Measurements from ENCODE around the gene ITIH4.

ITIH4 gene

DNA sequence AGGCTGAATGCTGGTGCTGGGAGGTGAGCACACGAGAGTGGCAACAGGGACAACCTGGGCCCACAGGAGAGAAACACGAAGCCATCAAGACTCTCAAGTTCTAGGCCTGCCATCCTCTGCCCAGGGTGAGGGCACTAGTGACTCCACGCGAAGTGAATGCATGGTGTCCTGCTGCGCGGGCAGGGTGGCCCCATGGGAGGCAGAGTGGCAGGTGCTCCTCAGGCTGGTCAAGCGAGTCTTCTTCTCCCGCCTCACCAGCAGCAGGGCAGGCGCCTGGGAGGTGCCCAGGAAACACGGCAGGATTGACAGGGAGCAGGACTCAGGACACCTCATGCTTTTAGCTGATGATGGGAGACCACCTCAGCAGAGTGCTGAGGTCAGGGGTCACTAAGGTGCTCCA, 40.0 kb upstream of the ITIH4 start:
- Histone ChIP-seq H3K4me3 (ENCODE audit: low read length in 2 of 2) (no peak overlapping the region), H3K9me3 (ENCODE audit: control insufficient read depth in 2 of 2, low read length in 2 of 2) (no peaks in the 10 kb centered on the region), H3K4me1 (ENCODE audit: control insufficient read depth in 2 of 2, insufficient read depth in 2 of 2, low read length in 2 of 2) (no peaks in the 10 kb centered on the region), H3K9ac (ENCODE audit: low read depth in 1 of 2, low read length in 2 of 2) (no peak overlapping the region), H3K27ac (ENCODE audit: low read depth in 2 of 2, low read length in 2 of 2) (no peak overlapping the region), H3K27me3 (ENCODE audit: control insufficient read depth in 2 of 2, insufficient read depth in 2 of 2, low read length in 2 of 2) (no peaks in the 10 kb centered on the region), H3K36me3 (ENCODE audit: control insufficient read depth in 2 of 2, insufficient read depth in 2 of 2, low read length in 2 of 2) (no peaks in the 10 kb centered on the region)

DNA sequence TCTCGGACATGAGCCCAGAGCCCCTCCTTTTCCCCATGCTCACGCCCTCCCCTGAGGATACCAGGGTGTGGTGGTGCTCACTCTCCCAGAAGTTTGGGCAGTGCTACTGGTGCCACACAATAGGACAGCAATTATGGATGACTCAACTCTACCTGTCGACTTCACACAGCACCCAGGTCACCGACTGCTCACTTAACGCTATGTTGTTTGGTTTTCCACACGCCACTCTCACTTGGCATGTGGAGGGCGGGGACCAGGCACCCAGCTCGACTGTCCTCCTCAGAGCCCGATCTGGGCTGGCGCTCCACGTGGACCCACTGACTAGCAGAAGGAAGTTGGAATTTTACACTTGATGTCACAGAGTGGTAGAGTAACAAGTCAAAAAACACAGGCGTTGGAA, 36.0 kb upstream of the ITIH4 start:
- H3K36me3 ChIP-seq (ENCODE audit: control insufficient read depth in 2 of 2, insufficient read depth in 2 of 2, low read length in 2 of 2): no peaks in the 10 kb centered on the region
- no peaks in the 10 kb centered on the region for H3K9me3 ChIP-seq (ENCODE audit: control insufficient read depth in 2 of 2, low read length in 2 of 2)
- H3K4me1 ChIP-seq (ENCODE audit: control insufficient read depth in 2 of 2, insufficient read depth in 2 of 2, low read length in 2 of 2): no peaks in the 10 kb centered on the region
- H3K27ac ChIP-seq (ENCODE audit: low read depth in 2 of 2, low read length in 2 of 2): no peak overlapping the region
- H3K4me3 ChIP-seq (ENCODE audit: low read length in 2 of 2): no peak overlapping the region
- H3K27me3 ChIP-seq (ENCODE audit: control insufficient read depth in 2 of 2, insufficient read depth in 2 of 2, low read length in 2 of 2): no peaks in the 10 kb centered on the region
- H3K9ac ChIP-seq (ENCODE audit: low read depth in 1 of 2, low read length in 2 of 2): no peak overlapping the region

DNA sequence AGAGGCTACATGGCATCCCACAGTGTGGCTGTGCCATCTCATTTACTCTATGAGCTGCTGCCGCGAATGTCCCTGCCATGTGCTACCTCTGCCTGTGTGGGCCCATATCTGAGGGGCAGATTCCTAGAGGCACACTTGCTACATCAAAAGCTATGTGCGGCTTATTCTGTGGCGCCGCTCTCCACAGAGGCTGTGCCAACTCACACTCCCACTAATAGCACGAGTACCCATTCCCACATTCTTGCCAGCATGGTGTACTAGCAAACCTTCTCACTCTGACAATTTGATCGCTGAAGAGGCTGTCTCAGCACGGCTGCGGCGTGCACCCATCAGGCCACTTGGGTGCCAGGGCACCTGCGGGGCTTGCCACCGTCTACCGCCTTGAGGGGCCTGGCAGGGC, 35.5 kb upstream of the ITIH4 start:
- Histone ChIP-seq H3K36me3 (ENCODE audit: control insufficient read depth in 2 of 2, insufficient read depth in 2 of 2, low read length in 2 of 2) (no peaks in the 10 kb centered on the region), H3K9me3 (ENCODE audit: control insufficient read depth in 2 of 2, low read length in 2 of 2) (no peaks in the 10 kb centered on the region), H3K4me1 (ENCODE audit: control insufficient read depth in 2 of 2, insufficient read depth in 2 of 2, low read length in 2 of 2) (no peaks in the 10 kb centered on the region), H3K27me3 (ENCODE audit: control insufficient read depth in 2 of 2, insufficient read depth in 2 of 2, low read length in 2 of 2) (no peaks in the 10 kb centered on the region), H3K9ac (ENCODE audit: low read depth in 1 of 2, low read length in 2 of 2) (no peak overlapping the region), H3K27ac (ENCODE audit: low read depth in 2 of 2, low read length in 2 of 2) (no peak overlapping the region), H3K4me3 (ENCODE audit: low read length in 2 of 2) (no peak overlapping the region)

DNA sequence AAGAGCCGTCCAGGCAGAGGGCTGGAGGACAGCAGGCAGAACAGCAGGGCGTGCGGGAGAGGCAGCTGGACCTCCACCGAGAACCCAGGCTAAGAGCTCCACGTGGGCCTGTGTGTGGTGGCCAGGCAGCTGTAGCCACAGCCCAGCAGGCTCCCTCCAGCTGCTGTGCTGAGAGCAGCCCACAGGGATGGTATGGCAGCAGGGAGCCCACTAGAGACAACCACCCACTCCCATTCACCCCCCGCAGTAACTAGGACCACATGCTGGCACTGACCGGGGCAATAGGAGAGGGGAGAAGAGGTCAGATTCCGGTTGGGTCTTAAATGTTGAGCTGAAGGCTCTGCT, 29.9 kb upstream of the ITIH4 start:
- no peaks in the 10 kb centered on the region for H3K4me1 ChIP-seq (ENCODE audit: control insufficient read depth in 2 of 2, insufficient read depth in 2 of 2, low read length in 2 of 2)
- no peaks in the 10 kb centered on the region for H3K27me3 ChIP-seq (ENCODE audit: control insufficient read depth in 2 of 2, insufficient read depth in 2 of 2, low read length in 2 of 2)
- no peak overlapping the region for H3K27ac ChIP-seq (ENCODE audit: low read depth in 2 of 2, low read length in 2 of 2)
- H3K9me3 ChIP-seq (ENCODE audit: control insufficient read depth in 2 of 2, low read length in 2 of 2): no peaks in the 10 kb centered on the region
- H3K4me3 ChIP-seq (ENCODE audit: low read length in 2 of 2): no peak overlapping the region
- H3K9ac ChIP-seq (ENCODE audit: low read depth in 1 of 2, low read length in 2 of 2): no peak overlapping the region
- no peaks in the 10 kb centered on the region for H3K36me3 ChIP-seq (ENCODE audit: control insufficient read depth in 2 of 2, insufficient read depth in 2 of 2, low read length in 2 of 2)

DNA sequence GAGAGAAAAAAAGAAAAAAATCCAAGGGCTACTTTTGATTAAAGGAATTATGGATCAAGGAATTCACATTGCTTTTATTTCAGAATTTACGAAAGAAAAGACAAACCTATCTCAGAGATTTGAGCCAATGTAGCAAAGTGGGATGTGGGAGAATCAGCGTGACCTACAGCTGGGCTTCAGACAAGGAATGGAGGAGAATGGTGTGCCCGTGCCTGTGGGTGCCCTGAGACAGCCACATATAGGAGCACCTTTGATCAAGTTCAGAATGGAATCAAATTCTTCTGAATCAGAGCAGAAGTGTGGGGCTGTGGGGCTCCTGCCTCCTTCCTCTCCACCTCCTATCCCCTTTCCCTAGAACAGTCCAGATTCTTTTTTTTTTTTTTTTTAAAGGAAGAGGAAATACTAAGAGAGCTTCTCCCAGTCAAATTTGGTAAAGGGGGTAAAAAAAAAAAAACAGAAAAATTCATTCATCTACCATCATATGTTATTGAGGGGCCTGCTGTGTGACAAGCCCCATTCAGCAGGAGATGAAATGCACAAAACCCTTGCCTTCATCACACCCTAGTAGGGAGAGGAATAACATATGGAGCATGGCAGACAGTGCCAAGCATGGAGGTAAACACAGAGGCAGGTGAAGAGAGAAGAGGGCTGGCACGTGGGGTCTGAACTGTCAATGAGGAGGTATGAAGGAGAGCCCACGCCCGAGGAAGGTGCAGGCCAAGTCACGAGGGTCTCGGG, 29.4 kb upstream of the ITIH4 start:
- Histone ChIP-seq H3K27ac (ENCODE audit: low read depth in 2 of 2, low read length in 2 of 2) (no peak overlapping the region), H3K27me3 (ENCODE audit: control insufficient read depth in 2 of 2, insufficient read depth in 2 of 2, low read length in 2 of 2) (no peaks in the 10 kb centered on the region), H3K4me1 (ENCODE audit: control insufficient read depth in 2 of 2, insufficient read depth in 2 of 2, low read length in 2 of 2) (no peaks in the 10 kb centered on the region), H3K4me3 (ENCODE audit: low read length in 2 of 2) (no peak overlapping the region), H3K9me3 (ENCODE audit: control insufficient read depth in 2 of 2, low read length in 2 of 2) (no peaks in the 10 kb centered on the region), H3K36me3 (ENCODE audit: control insufficient read depth in 2 of 2, insufficient read depth in 2 of 2, low read length in 2 of 2) (no peaks in the 10 kb centered on the region), H3K9ac (ENCODE audit: low read depth in 1 of 2, low read length in 2 of 2) (no peak overlapping the region)

DNA sequence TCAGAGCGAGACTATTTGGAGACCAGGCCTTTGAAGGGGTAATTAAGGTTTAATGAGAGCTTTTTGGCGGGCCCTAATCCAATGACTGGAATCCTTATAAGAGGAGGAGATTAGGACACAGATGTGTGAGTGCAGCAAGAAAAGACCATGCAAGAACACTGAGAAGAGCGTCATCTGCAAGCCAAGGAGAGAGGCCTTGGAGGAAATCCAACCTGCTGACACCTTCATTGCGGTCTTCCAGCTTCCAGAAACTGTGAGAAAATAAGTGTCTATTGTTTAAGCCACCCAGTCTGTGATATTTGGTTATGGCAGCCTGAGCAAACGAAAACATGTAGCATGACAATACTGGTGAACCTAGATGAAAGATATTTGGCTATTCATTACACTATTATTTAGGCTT, 27.4 kb upstream of the ITIH4 start:
- no peaks in the 10 kb centered on the region for H3K36me3 ChIP-seq (ENCODE audit: control insufficient read depth in 2 of 2, insufficient read depth in 2 of 2, low read length in 2 of 2)
- H3K9me3 ChIP-seq (ENCODE audit: control insufficient read depth in 2 of 2, low read length in 2 of 2): no peaks in the 10 kb centered on the region
- H3K4me3 ChIP-seq (ENCODE audit: low read length in 2 of 2): no peak overlapping the region
- H3K27me3 ChIP-seq (ENCODE audit: control insufficient read depth in 2 of 2, insufficient read depth in 2 of 2, low read length in 2 of 2): no peaks in the 10 kb centered on the region
- H3K4me1 ChIP-seq (ENCODE audit: control insufficient read depth in 2 of 2, insufficient read depth in 2 of 2, low read length in 2 of 2): no peaks in the 10 kb centered on the region
- no peak overlapping the region for H3K27ac ChIP-seq (ENCODE audit: low read depth in 2 of 2, low read length in 2 of 2)
- no peak overlapping the region for H3K9ac ChIP-seq (ENCODE audit: low read depth in 1 of 2, low read length in 2 of 2)

DNA sequence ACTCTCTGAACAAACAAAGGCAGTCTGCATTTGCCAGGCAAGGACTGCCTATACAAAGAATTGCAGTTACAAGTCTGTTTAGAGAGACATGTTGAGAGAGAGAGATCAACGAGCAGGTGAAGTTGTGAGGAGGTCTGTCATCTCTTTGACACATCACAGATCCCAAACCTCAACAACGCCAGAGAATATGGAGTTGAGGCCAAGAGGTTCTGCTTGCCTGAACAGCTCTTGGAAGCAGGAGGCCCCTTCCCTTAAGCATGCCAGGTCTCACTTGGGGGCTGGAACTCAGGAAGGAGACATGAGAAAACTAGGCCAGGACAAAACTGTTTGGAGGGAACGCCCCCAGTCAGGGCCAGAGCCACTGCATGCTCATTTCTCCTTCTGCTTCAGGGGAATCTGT, 26.7 kb upstream of the ITIH4 start:
- Histone ChIP-seq H3K9me3 (ENCODE audit: control insufficient read depth in 2 of 2, low read length in 2 of 2) (no peaks in the 10 kb centered on the region), H3K36me3 (ENCODE audit: control insufficient read depth in 2 of 2, insufficient read depth in 2 of 2, low read length in 2 of 2) (peaks cover 1 to 4% of the 10 kb centered on the region in 2 donors), H3K9ac (ENCODE audit: low read depth in 1 of 2, low read length in 2 of 2) (no peak overlapping the region), H3K4me3 (ENCODE audit: low read length in 2 of 2) (no peak overlapping the region), H3K4me1 (ENCODE audit: control insufficient read depth in 2 of 2, insufficient read depth in 2 of 2, low read length in 2 of 2) (no peaks in the 10 kb centered on the region), H3K27me3 (ENCODE audit: control insufficient read depth in 2 of 2, insufficient read depth in 2 of 2, low read length in 2 of 2) (no peaks in the 10 kb centered on the region), H3K27ac (ENCODE audit: low read depth in 2 of 2, low read length in 2 of 2) (no peak overlapping the region)

DNA sequence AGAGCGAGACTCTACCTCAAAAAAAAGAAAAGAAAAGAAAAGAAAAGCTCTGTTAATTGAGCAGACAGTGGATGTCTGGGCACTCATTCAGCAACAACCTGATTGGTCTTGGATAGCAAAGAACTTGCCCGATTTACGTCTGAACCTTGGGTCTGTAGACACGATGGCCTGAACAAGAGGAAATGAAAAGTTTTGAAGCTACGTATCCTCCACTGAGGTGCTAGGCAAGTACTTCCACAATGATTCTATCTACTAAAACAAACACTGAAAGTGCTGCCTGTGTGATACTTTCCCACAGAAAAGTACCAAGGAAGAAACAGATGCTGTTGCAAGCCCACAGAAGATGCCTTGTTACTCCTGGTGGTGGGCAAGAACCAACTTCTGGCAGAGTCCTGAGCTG, 26.2 kb upstream of the ITIH4 start:
- Histone ChIP-seq H3K9me3 (ENCODE audit: control insufficient read depth in 2 of 2, low read length in 2 of 2) (no peaks in the 10 kb centered on the region), H3K4me1 (ENCODE audit: control insufficient read depth in 2 of 2, insufficient read depth in 2 of 2, low read length in 2 of 2) (no peaks in the 10 kb centered on the region), H3K4me3 (ENCODE audit: low read length in 2 of 2) (no peak overlapping the region), H3K9ac (ENCODE audit: low read depth in 1 of 2, low read length in 2 of 2) (no peak overlapping the region), H3K27me3 (ENCODE audit: control insufficient read depth in 2 of 2, insufficient read depth in 2 of 2, low read length in 2 of 2) (no peaks in the 10 kb centered on the region), H3K27ac (ENCODE audit: low read depth in 2 of 2, low read length in 2 of 2) (no peak overlapping the region), H3K36me3 (ENCODE audit: control insufficient read depth in 2 of 2, insufficient read depth in 2 of 2, low read length in 2 of 2) (peaks cover 5 to 8% of the 10 kb centered on the region in 2 donors)

DNA sequence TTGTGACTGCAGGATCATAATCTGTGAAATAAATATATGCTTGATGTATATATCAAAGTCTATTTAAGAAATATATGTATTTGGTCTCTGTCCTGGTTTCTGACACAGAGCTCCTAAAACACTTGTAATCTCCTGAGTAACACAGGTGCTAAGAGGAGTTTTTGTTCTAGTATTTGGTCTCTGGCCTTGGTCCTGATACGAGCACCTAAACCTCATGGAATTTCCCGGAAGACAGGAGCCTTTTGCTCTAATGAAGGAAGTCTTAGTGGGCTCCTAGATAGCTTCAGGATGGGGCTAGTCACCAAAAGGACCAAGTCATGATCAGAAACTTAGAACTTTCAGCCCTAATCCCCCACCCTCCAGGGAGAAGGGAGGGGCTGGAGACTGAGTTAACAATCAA, 23.5 kb upstream of the ITIH4 start:
- H3K9me3 ChIP-seq (ENCODE audit: control insufficient read depth in 2 of 2, low read length in 2 of 2): no peaks in the 10 kb centered on the region
- no peak overlapping the region for H3K4me3 ChIP-seq (ENCODE audit: low read length in 2 of 2)
- H3K36me3 ChIP-seq (ENCODE audit: control insufficient read depth in 2 of 2, insufficient read depth in 2 of 2, low read length in 2 of 2): peaks cover 5 to 14% of the 10 kb centered on the region in 2 donors
- H3K9ac ChIP-seq (ENCODE audit: low read depth in 1 of 2, low read length in 2 of 2): no peak overlapping the region
- no peaks in the 10 kb centered on the region for H3K4me1 ChIP-seq (ENCODE audit: control insufficient read depth in 2 of 2, insufficient read depth in 2 of 2, low read length in 2 of 2)
- H3K27ac ChIP-seq (ENCODE audit: low read depth in 2 of 2, low read length in 2 of 2): no peak overlapping the region
- H3K27me3 ChIP-seq (ENCODE audit: control insufficient read depth in 2 of 2, insufficient read depth in 2 of 2, low read length in 2 of 2): no peaks in the 10 kb centered on the region

DNA sequence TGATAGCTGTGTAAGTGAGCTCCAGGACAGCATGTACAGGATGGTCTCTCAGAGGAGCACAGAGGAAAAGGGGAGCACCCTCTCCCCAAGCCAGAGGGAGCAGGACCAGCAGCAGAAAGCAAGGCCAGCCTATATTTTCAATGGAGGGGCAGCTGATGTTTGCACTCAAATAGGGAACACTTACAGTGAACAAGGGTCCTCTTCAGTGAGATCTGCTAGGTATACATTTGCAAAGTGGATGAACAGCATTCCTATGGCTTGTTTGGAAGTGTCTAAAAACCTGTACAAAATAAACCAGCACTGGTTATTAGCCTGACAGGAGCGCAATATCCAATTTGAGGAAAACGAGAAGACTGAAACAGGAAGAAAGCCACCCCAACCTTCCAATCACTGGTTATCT, 21.9 kb upstream of the ITIH4 start:
- Histone ChIP-seq H3K4me1 (ENCODE audit: control insufficient read depth in 2 of 2, insufficient read depth in 2 of 2, low read length in 2 of 2) (no peaks in the 10 kb centered on the region), H3K9ac (ENCODE audit: low read depth in 1 of 2, low read length in 2 of 2) (no peak overlapping the region), H3K27ac (ENCODE audit: low read depth in 2 of 2, low read length in 2 of 2) (no peak overlapping the region), H3K36me3 (ENCODE audit: control insufficient read depth in 2 of 2, insufficient read depth in 2 of 2, low read length in 2 of 2) (peaks cover 7 to 17% of the 10 kb centered on the region in 2 donors), H3K9me3 (ENCODE audit: control insufficient read depth in 2 of 2, low read length in 2 of 2) (no peaks in the 10 kb centered on the region), H3K4me3 (ENCODE audit: low read length in 2 of 2) (no peak overlapping the region), H3K27me3 (ENCODE audit: control insufficient read depth in 2 of 2, insufficient read depth in 2 of 2, low read length in 2 of 2) (no peaks in the 10 kb centered on the region)

DNA sequence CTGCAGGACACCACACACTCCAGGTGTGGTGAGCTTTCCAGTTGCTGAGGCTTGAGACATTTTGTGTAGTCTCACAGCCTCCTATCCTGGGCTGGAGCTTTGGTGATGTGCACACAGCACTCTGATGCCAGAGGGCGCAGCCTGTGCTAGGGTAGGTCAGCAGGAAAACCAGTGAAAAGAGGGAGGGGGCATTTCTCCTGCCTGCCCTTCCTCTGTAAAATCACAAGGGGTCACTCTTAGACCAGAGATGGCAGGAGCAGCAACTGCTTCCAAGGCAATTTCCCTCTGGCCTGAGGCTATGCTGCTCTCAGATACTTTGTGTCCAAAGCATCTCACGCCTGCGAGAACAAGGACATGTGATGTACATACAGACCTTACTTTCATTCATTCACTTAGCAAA, 20.9 kb upstream of the ITIH4 start:
- no peak overlapping the region for H3K9ac ChIP-seq (ENCODE audit: low read depth in 1 of 2, low read length in 2 of 2)
- H3K36me3 ChIP-seq (ENCODE audit: control insufficient read depth in 2 of 2, insufficient read depth in 2 of 2, low read length in 2 of 2): peaks cover 7 to 19% of the 10 kb centered on the region in 2 donors
- no peak overlapping the region for H3K27ac ChIP-seq (ENCODE audit: low read depth in 2 of 2, low read length in 2 of 2)
- H3K27me3 ChIP-seq (ENCODE audit: control insufficient read depth in 2 of 2, insufficient read depth in 2 of 2, low read length in 2 of 2): no peaks in the 10 kb centered on the region
- no peaks in the 10 kb centered on the region for H3K9me3 ChIP-seq (ENCODE audit: control insufficient read depth in 2 of 2, low read length in 2 of 2)
- no peaks in the 10 kb centered on the region for H3K4me1 ChIP-seq (ENCODE audit: control insufficient read depth in 2 of 2, insufficient read depth in 2 of 2, low read length in 2 of 2)
- no peak overlapping the region for H3K4me3 ChIP-seq (ENCODE audit: low read length in 2 of 2)
